Neural cell (in vitro differentiated cells): ENCODE data around the gene USP12. TPM values are rescaled to one million over a fixed set of nuclear protein-coding genes. Genes with fewer than 3 reads are reported as not detected.

Experiments
- H2AFZ ChIP-seq: fragments of 200-600, 300-800 bp; sonication (generic), shearing (Covaris generic); 2 replicates; pipeline ENCODE4 v1.6.0; 2014; ENCODE audit warnings: low read depth, mild to moderate bottlenecking, antibody characterized with exemption, low read length, moderate library complexity
- H3F3A ChIP-seq: fragments of 200-600 bp; shearing (Covaris generic); 2 replicates; pipeline ENCODE4 v1.6.1; 2016; ENCODE audit warnings: mild to moderate bottlenecking, moderate library complexity, mixed read lengths, antibody characterized with exemption, low read length; ENCODE audit not compliant: insufficient read depth, poor library complexity, severe bottlenecking
- H3K27ac ChIP-seq: fragments of 200-600, 300-800 bp; sonication (generic), shearing (Covaris generic); 2 replicates; pipeline ENCODE4 v1.5.1; 2014; ENCODE audit warnings: mild to moderate bottlenecking, low read length, moderate library complexity
- H3K27me3 ChIP-seq: fragments of 300-800, 200-600 bp; sonication (generic), shearing (Covaris generic); 2 replicates; pipeline ENCODE4 v1.6.0; 2014; ENCODE audit warnings: mild to moderate bottlenecking, low read depth, low read length, moderate library complexity; ENCODE audit not compliant: insufficient read depth
- H3K36me3 ChIP-seq: fragments of 300-800, 200-600 bp; sonication (generic), shearing (Covaris generic); 2 replicates; pipeline ENCODE4 v1.5.1; 2014; ENCODE audit warnings: mild to moderate bottlenecking, antibody characterized with exemption, low read length, moderate library complexity; ENCODE audit not compliant: insufficient read depth
- H3K4me2 ChIP-seq: fragments of 300-800, 200-600 bp; sonication (generic), shearing (Covaris generic); 2 replicates; pipeline ENCODE4 v1.6.0; 2014; ENCODE audit warnings: mild to moderate bottlenecking, low read length
- H3K4me3 ChIP-seq: fragments of 300-800, 200-600 bp; sonication (generic), shearing (Covaris generic); 2 replicates; pipeline ENCODE4 v1.5.1; 2014; ENCODE audit warnings: mild to moderate bottlenecking, low read length, moderate library complexity
- H3K79me2 ChIP-seq: fragments of 200-600 bp; shearing (Covaris generic); replicated peaks from 2 replicates; pipeline ENCODE4 v1.6.0; 2014; ENCODE audit warnings: mild to moderate bottlenecking, low read length, moderate library complexity; ENCODE audit not compliant: insufficient read depth
- H3K9ac ChIP-seq: fragments of 300-800, 200-600 bp; sonication (generic), shearing (Covaris generic); 2 replicates; pipeline ENCODE4 v1.6.1; 2016; ENCODE audit warnings: mild to moderate bottlenecking, low read length, mixed read lengths
- H3K9me2 ChIP-seq: fragments of 200-600 bp; shearing (Covaris generic); 2 replicates; pipeline ENCODE4 v1.6.1; 2016; ENCODE audit warnings: mild to moderate bottlenecking, low read length, mixed read lengths; ENCODE audit not compliant: insufficient read depth
- H3K9me3 ChIP-seq: fragments of 200-600, 300-800 bp; sonication (generic), shearing (Covaris generic); 2 replicates; pipeline ENCODE4 v1.6.1; 2016; ENCODE audit warnings: mild to moderate bottlenecking, mixed run types, low read length, moderate library complexity, mixed read lengths
- H4K20me1 ChIP-seq: fragments of 200-600 bp; shearing (Covaris generic); 2 replicates; pipeline ENCODE4 v1.6.1; 2016; ENCODE audit warnings: mild to moderate bottlenecking, mixed run types; ENCODE audit not compliant: insufficient read depth
- EP300 ChIP-seq: fragments of 450-650 bp; conservative IDR thresholded peaks from 2 replicates; pipeline ENCODE4 v1.6.1; 2014; ENCODE audit warnings: antibody characterized with exemption, mild to moderate bottlenecking, moderate library complexity; ENCODE audit not compliant: poor library complexity, severe bottlenecking
- EZH2 ChIP-seq: fragments of 200-600, 300-800 bp; shearing (Covaris generic), sonication (generic); IDR thresholded peaks from 2 replicates; pipeline ENCODE4 v1.6.1; 2014; ENCODE audit warnings: antibody characterized with exemption, low read length, borderline replicate concordance, mild to moderate bottlenecking; ENCODE audit not compliant: insufficient read depth, poor library complexity, severe bottlenecking
- MXI1 ChIP-seq: fragments of 450-650 bp; conservative IDR thresholded peaks from 2 replicates; pipeline ENCODE4 v1.6.1; 2014; ENCODE audit warnings: antibody characterized with exemption, mild to moderate bottlenecking; ENCODE audit not compliant: poor library complexity, severe bottlenecking
- POLR2AphosphoS5 ChIP-seq: IDR thresholded peaks from 2 replicates; pipeline ENCODE4 v1.6.1; 2012
- RAD21 ChIP-seq: fragments of 450-650 bp; conservative IDR thresholded peaks from 2 replicates; pipeline ENCODE4 v1.6.1; 2014; ENCODE audit warnings: antibody characterized with exemption, mild to moderate bottlenecking, moderate library complexity
- SMC3 ChIP-seq: fragments of 450-650 bp; conservative IDR thresholded peaks from 2 replicates; pipeline ENCODE4 v1.6.1; 2014; ENCODE audit warnings: antibody characterized with exemption, mild to moderate bottlenecking, moderate library complexity; ENCODE audit not compliant: poor library complexity
- TAF1 ChIP-seq: IDR thresholded peaks from 2 replicates; pipeline ENCODE4 v1.6.1; 2012; ENCODE audit warnings: low read depth
- polyA plus RNA-seq: library from polyadenylated mRNA; depleted of rRNA; stranded (reverse); fragments of >200 nt; gene quantifications from 2 replicates; pipeline ENCODE4 v1.2.3, GENCODE V29; 2014
- TF ChIP-seq, protein P1 (sequence below): IDR thresholded peaks from 2 replicates; pipeline ENCODE4 v1.6.1; 2012; ENCODE audit warnings: borderline replicate concordance
- TF ChIP-seq, protein P2 (sequence below): fragments of 450-650 bp; IDR thresholded peaks from 2 replicates; pipeline ENCODE4 v1.5.1; 2014; ENCODE audit warnings: antibody characterized with exemption, mild to moderate bottlenecking, moderate library complexity; ENCODE audit not compliant: poor library complexity, severe bottlenecking

USP12 gene
- polyA plus RNA-seq, 1 donor from 2014 or later: 26.2 TPM

DNA sequence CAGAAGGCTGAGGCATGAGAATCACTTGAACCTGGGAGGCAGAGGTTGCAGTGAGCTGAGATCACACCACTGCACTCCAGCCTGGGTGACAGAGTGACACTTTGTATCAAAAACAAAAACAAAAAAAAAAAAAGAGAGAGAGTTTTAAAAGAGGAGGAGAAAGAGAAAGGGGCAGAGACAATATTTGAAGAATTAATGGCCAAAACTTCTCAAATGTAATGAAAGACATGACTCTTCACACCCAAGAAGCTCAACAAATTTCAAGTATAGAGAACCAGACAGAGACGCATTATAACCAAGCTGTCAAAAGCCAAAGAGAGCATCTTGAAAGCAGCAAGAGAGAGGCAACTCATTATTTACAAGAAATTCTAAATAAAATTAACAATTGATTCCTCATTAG is 36.9 kb upstream of the USP12 start:
- H4K20me1 ChIP-seq: no peaks in the 10 kb centered on the region
- H2AFZ ChIP-seq: no peak overlapping the region
- H3K4me2 ChIP-seq: no peak overlapping the region
- no peaks in the 10 kb centered on the region for H3K9me3 ChIP-seq
- no peaks in the 10 kb centered on the region for H3F3A ChIP-seq
- H3K27ac ChIP-seq: no peak overlapping the region
- H3K9ac ChIP-seq: no peak overlapping the region
- H3K9me2 ChIP-seq: no peaks in the 10 kb centered on the region
- H3K4me3 ChIP-seq: no peak overlapping the region
- TF ChIP-seq EP300 (no peak), RAD21 (no peak), MXI1 (no peak), TAF1 (no peak), SMC3 (no peak), EZH2 (no peak)
- TF ChIP-seq, protein P1, sequence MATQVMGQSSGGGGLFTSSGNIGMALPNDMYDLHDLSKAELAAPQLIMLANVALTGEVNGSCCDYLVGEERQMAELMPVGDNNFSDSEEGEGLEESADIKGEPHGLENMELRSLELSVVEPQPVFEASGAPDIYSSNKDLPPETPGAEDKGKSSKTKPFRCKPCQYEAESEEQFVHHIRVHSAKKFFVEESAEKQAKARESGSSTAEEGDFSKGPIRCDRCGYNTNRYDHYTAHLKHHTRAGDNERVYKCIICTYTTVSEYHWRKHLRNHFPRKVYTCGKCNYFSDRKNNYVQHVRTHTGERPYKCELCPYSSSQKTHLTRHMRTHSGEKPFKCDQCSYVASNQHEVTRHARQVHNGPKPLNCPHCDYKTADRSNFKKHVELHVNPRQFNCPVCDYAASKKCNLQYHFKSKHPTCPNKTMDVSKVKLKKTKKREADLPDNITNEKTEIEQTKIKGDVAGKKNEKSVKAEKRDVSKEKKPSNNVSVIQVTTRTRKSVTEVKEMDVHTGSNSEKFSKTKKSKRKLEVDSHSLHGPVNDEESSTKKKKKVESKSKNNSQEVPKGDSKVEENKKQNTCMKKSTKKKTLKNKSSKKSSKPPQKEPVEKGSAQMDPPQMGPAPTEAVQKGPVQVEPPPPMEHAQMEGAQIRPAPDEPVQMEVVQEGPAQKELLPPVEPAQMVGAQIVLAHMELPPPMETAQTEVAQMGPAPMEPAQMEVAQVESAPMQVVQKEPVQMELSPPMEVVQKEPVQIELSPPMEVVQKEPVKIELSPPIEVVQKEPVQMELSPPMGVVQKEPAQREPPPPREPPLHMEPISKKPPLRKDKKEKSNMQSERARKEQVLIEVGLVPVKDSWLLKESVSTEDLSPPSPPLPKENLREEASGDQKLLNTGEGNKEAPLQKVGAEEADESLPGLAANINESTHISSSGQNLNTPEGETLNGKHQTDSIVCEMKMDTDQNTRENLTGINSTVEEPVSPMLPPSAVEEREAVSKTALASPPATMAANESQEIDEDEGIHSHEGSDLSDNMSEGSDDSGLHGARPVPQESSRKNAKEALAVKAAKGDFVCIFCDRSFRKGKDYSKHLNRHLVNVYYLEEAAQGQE: no peak
- TF ChIP-seq, protein P2, sequence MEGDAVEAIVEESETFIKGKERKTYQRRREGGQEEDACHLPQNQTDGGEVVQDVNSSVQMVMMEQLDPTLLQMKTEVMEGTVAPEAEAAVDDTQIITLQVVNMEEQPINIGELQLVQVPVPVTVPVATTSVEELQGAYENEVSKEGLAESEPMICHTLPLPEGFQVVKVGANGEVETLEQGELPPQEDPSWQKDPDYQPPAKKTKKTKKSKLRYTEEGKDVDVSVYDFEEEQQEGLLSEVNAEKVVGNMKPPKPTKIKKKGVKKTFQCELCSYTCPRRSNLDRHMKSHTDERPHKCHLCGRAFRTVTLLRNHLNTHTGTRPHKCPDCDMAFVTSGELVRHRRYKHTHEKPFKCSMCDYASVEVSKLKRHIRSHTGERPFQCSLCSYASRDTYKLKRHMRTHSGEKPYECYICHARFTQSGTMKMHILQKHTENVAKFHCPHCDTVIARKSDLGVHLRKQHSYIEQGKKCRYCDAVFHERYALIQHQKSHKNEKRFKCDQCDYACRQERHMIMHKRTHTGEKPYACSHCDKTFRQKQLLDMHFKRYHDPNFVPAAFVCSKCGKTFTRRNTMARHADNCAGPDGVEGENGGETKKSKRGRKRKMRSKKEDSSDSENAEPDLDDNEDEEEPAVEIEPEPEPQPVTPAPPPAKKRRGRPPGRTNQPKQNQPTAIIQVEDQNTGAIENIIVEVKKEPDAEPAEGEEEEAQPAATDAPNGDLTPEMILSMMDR: no peak
- no peaks in the 10 kb centered on the region for H3K79me2 ChIP-seq
- no peaks in the 10 kb centered on the region for H3K36me3 ChIP-seq
- H3K27me3 ChIP-seq: no peaks in the 10 kb centered on the region

DNA sequence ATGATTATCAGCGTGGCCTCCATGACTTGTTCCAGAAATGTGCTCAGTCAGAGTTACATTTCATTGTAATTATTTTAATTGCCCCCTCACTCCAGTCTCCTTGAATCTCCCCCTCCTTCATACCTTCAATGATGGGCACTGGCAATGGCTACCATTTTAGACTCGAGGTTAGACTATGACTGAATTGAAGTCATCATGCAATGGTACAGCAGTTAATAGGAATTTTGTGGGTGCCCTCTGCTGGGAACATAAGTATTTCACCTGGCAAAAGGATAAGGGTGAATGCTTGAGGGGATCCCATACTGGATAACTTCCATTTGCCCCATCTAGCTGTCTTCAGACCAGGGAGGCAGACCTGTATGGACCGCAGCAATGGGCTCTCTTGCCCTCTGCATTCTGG is 32.2 kb upstream of the USP12 start:
- Histone ChIP-seq H3K79me2 (no peaks in the 10 kb centered on the region), H3K27me3 (no peaks in the 10 kb centered on the region), H3F3A (no peaks in the 10 kb centered on the region), H3K9me3 (no peaks in the 10 kb centered on the region), H3K4me2 (no peak overlapping the region), H4K20me1 (no peaks in the 10 kb centered on the region), H3K36me3 (no peaks in the 10 kb centered on the region), H2AFZ (no peak overlapping the region), H3K9ac (no peak overlapping the region), H3K4me3 (no peak overlapping the region), H3K27ac (no peak overlapping the region), H3K9me2 (no peaks in the 10 kb centered on the region)
- no peak for TF ChIP-seq POLR2AphosphoS5
- TF ChIP-seq MXI1: no peak
- no peak for TF ChIP-seq EP300
- TF ChIP-seq SMC3: no peak
- TF ChIP-seq TAF1: no peak
- no peak for TF ChIP-seq RAD21

DNA sequence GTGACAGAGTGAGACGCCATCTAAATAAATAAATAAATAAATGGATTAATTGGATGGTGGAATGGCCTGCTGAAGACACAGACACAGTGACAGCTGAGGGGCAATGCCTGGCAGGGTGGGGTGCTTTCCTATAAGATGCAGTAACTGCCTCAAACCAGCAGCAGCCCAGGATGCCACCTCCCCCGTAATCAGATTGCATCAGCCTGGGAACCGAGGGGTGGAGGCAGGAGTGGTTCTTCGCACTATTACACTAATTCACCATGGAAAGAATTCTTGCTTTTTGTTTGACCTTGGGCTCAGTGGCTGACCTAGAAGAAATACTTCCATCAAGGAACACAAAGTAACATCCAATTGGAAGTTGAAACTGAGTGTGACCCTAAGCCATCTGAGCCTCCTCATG is 31.6 kb upstream of the USP12 start:
- no peaks in the 10 kb centered on the region for H3K79me2 ChIP-seq
- H3K27me3 ChIP-seq: no peaks in the 10 kb centered on the region
- H3K27ac ChIP-seq: no peak overlapping the region
- H3K9ac ChIP-seq: no peak overlapping the region
- no peaks in the 10 kb centered on the region for H3F3A ChIP-seq
- no peak overlapping the region for H2AFZ ChIP-seq
- no peaks in the 10 kb centered on the region for H3K9me3 ChIP-seq
- no peaks in the 10 kb centered on the region for H3K9me2 ChIP-seq
- H3K4me2 ChIP-seq: no peak overlapping the region
- H3K4me3 ChIP-seq: no peak overlapping the region
- no peaks in the 10 kb centered on the region for H3K36me3 ChIP-seq
- TF ChIP-seq SMC3 (no peak), MXI1 (no peak), RAD21 (no peak), EZH2 (no peak), TAF1 (no peak)
- TF ChIP-seq, protein P1: no peak
- TF ChIP-seq, protein P2: no peak
- no peaks in the 10 kb centered on the region for H4K20me1 ChIP-seq
